Endometrial microvascular endothelial cells (primary cell): Measurements from ENCODE around the gene ULBP2. TPM values are rescaled to one million over a fixed set of nuclear protein-coding genes. Genes with fewer than 3 reads are reported as not detected.
"Not testable (repeated sequence)": the region's sequence is repeated elsewhere in the genome, so short reads cannot be mapped to it uniquely, and the experiment has no call there.

Experiments used
- in situ Hi-C: cut with HindIII; loops from 2 replicates; pipeline ENCODE4 v1.10.0; 2017; ENCODE audit warnings: low sequenced_read_pairs, low pct_unique_long_range_greater_than_20kb; ENCODE audit errors: inconsistent ontology term
- total RNA-seq: library from RNA; depleted of rRNA; stranded (reverse); fragments of >200 nt; gene quantifications from one replicate; pipeline ENCODE4 v1.2.3, GENCODE V29; 2015; ENCODE audit errors: inconsistent ontology term

ULBP2 gene
- total RNA-seq, 1 donor from 2014 or later, result 27.2 TPM

- in situ Hi-C loops, result no loop called here
Observed at GRCh38 chr6:149906405-149906804, 35.4 kb upstream of the ULBP2 start.

DNA sequence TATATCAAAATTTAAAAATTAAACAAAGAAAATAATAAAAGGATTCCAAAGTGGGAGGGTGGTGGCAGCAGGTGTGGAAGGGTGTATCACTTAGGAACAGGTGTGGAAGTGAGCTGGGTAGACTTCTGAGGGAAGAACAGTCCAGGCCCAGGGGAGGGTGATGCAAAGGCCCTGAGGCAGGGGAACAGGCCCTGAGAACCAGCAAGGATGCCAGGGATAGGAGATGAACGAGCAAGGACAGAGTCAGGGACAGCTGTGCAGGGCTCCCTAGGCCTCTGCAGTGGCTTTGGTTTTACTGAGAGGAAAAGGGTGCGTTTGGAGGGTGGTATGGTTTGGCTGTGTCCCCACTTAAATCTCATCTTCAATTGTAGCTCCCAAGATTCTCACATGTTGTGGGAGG, 34.5 kb upstream of the ULBP2 start:
- in situ Hi-C loops, result no loop called here

DNA sequence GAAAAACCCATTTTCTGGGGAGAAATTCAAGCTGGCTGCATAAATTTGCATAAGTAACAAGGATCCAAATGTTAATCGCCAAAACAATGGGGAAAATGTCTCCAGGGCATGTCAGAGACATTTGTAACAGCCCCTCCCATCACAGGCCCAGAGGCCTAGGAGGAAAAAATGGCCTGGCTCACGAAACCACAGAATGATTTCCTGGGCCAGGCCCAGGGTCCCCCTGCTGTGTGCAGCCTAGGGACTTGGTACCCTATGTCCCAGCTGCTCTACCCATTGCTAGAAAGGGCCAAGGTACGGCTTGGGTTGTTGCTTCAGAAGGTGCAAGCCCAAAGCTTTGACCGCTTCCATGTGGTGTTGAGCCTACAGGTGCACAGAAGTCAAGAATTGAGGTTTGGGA, 33.3 kb upstream of the ULBP2 start:
- in situ Hi-C loops, result not testable (repeated sequence)

GRCh38 chr6:149909701-149910470, 31.9 kb upstream of the ULBP2 start:
- in situ Hi-C loops, result no loop called here

GRCh38 chr6:149910721-149911151, 31.1 kb upstream of the ULBP2 start:
- in situ Hi-C loops, result no loop called here

- in situ Hi-C loops, result not testable (repeated sequence)
Observed at GRCh38 chr6:149912680-149913079, 29.1 kb upstream of the ULBP2 start.

- in situ Hi-C loops, result no loop called here
Observed at GRCh38 chr6:149913085-149913484, 28.7 kb upstream of the ULBP2 start.

DNA sequence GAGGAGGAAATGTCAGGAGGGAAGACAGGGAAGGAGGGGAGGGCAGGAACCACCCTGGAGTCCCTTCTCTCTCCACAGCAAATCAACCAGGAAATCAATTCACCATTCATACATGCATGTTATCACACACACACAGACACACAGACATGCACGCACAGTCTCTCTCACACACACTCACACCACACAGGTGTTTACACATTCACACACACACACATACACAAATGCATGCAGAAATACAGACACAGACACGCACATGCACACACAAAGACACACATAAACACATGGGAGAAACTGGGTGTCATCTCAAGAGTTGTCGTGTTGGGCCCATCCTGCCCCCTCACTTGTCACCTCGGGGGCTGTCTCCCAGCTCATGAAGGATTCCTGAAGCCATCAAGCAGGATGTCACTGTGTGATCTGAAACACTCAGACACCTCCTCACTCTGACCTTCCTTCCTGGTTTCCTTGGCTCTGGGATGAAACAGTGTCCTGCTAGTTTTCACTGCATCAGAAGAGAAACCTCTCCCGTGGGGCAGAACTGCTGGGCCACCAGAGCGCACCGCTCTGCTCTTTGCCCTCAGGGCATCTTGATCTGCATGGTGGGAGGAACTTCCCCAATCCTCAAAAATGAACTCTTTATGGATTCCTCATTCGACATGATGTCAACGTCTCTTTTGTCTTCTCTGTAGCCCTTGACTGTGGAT, 28.1 kb upstream of the ULBP2 start:
- in situ Hi-C loops, result no loop called here

DNA sequence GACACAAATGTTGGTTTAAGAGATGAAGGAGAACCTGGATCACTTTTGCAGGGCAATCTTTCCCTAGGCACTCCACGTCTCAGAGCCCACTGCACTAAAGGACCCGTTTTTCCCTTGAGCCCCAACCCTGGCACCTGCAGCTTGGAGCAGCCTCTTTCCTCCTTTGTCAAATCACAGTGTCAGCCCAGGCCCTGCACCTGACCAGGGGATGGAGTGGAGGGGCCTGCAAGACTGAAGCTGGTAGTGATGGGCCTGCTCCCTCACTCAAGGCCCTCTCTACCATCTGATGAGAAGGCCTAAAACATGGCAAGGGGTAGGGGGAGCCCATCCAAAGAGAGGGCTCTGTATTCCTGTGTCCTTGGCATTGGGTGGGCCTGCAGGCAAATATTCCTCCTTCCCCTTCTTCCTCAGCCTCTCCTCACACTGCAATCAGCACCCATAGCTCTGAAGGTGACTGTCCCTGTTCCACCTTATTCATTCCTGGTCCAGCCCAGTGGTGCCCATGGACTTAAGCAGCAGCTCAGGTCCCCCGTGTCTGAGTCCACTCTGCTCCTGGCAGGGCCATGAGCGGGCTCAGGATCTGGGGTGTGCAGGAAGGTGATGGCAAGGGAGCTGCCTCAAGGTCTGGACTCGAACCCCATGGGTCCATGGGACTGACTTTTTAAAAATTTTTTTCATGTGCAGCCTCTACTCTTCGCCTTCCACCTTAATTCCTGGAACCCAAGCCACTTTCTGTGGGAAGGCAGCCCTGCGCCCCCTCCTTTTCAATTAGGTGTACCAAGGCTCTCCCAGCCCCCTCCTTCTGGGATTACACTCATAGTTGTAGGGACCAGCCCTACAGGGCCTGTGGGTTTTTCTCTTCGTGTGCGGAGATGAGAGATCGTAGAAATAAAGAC, 25.6 kb upstream of the ULBP2 start:
- in situ Hi-C loops, result no loop called here

DNA sequence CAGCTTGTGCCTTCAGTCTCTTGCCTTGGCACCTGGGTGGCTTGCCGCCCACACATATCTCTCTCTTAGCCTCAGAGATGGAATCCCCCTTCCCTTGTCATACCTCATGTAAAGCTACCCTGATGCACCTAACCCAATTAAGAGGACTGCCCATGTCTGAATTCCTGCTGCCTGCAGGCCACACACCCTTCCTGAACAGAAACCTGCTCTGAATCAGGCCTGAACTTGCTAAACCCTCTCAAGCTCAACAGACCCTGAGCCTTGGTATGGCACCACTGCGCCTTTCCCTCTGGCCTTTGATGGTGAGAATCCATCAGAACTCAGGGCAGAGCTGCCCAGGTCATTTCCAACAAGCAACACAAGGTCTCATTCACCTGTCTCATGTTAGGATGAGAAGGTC, 24.1 kb upstream of the ULBP2 start:
- in situ Hi-C loops, result no loop called here

GRCh38 chr6:149918151-149918905, 23.5 kb upstream of the ULBP2 start:
- in situ Hi-C loops, result no loop called here

GRCh38 chr6:149919126-149919833, 22.5 kb upstream of the ULBP2 start:
- in situ Hi-C loops, result not testable (repeated sequence)

- in situ Hi-C loops, result no loop called here
Observed at GRCh38 chr6:149919834-149920225, 22.0 kb upstream of the ULBP2 start.

DNA sequence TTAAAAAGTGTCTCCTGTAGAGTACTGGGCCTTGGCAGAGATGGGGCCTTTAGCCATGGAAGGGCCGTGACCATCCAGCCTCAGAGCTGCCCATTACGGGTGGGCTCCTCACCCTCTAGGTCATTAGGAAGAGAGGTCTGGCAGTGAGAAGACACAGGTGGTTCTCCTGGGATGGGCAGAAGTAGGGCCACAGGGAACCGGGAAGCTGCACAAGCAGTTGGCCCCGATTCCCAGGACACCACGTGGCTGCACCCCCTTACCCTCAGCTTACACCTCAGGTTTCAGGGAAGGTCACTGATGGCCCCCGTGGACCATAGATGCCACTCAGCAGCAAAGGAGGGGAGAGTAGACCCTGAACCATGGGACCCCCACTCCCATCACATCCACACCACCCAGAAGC, 20.5 kb upstream of the ULBP2 start:
- in situ Hi-C loops, result no loop called here

DNA sequence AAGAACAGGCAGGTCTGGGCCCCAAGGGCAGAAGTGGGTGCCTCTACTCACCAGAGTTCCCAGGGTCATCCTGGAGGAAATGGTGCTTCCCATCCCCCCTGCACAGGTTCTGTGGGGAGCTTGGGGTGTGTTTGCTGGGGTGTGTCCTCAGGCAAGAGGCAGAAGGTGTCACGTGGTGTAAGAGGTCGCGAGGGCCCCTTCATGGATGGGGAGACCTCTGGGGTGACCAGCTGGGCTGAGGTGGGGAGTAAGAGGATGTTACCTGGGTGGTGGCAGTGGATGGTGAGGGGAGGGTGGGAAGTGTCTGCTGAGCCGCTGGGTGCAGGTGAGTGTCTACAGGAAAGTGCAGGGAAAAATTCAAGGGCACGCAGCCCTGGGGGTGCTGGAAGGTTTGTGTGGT, 19.7 kb upstream of the ULBP2 start:
- in situ Hi-C loops, result not testable (repeated sequence)

DNA sequence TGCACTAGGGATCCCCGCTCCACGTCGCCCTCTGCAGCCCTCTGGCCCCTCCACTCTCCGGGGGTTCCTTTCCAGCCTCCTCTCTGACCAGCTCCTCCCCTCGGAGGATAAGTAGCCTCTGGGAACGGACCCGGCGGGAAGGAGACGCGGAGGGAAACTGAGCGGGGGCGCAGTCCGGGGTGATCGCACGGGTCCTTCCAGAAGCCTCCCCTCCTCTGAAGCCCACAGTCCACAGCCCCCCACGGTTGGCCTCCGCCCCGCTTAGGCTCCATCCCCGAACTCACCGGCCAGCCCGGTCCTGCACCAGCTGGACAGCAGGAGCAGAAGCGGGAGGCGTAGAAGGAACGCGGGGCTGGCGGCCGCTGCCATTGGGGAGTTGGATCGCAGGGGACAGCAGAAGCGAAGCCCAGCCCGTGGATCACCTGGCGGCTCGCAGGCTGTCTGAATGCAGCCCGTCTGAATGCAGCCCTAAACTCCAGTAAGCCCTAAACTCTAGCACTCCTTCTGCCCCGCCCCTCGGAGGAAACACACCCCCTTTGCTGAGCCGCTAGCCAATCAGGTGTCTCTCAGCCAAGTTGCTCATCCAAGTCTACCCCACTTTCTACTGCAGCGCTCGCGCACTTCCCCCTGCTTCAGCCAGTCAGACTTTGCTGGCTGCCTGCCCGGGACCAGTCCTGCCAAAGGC, 19.0 kb upstream of the ULBP2 start, which contains the start of gene RAET1G:
RAET1G (minus strand) TSS at position 480 of the 685 bp plus-strand sequence; CDS start at position 369, 111 bp downstream.
- in situ Hi-C loops, result no loop called here

DNA sequence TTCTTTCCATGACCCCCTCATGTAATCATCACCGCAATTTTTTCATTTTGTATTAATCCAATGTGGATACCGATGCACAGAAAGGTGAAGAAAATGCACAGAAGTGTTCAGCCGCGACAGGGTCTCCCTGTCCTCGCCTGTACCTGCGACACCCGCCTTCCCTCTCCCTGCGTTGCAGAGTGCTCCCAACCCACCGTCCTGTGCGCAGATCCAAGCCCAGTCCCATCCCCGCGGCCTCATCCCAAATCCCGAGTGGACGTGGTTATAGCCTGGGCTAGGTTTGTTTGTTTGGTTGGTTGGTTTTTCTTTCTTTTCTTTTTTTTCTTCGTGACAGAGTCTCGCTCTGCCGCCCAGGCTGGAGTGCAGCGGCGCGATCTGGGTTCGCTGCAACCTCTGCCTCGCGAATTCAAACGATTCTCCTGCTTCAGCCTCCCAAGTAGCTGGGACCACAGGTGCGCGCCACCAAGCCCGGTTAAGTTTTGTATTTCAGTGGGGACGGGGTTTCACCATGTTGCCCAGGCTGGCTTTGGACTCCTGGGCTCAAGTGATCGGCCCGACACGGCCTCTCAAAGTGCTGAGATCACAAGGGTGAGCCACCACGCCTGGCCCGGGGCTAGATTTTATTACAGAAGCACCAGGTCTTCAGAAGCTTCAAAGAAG, 18.4 kb upstream of the ULBP2 start:
- in situ Hi-C loops, result no loop called here
